Measurements from ENCODE around the gene PRDX4. TPM values are rescaled to one million over a fixed set of nuclear protein-coding genes. Genes with fewer than 3 reads are reported as not detected.
"Not testable (repeated sequence)": the region's sequence is repeated elsewhere in the genome, so short reads cannot be mapped to it uniquely, and the experiment has no call there.

PRDX4 gene
- total RNA-seq, 1 experiment from 2014 or later, result 276 TPM

DNA sequence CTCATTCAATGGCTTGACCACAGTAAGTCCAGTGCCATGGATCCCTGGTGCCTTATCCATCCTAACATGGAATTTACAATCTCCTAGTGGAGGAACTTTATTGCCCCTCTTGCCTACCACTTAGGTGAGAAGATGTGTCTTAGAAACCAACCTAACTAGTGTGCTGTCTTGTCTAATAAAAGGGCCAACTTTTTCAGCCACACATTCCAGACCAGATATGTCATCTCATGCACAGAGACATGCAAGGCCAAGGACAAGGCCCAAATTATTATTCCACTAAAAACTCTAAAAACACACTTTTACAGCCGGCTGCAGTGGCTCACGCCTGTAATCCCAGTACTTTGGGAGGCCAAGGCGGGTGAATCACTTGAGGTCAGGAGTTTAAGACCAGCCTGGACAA is 10.6 kb upstream of the PRDX4 start:
- Histone ChIP-seq H3K27me3 (ENCODE audit: low read length) (no peaks in the 10 kb centered on the region; the same call in 1 of the 2 replicates), H3K4me1 (ENCODE audit: insufficient read depth, low read length) (no peaks in the 10 kb centered on the region), H3K4me2 (ENCODE audit: low read length) (no peak overlapping the region), H3K9ac (ENCODE audit: low read length) (no peak overlapping the region), H3F3A (ENCODE audit: low read length, unreplicated experiment) (no peaks in the 10 kb centered on the region), H4K20me1 (ENCODE audit: low read length) (no peaks in the 10 kb centered on the region), H2AFZ (ENCODE audit: low read length) (no peak overlapping the region), H3K36me3 (ENCODE audit: low read depth, low read length) (no peaks in the 10 kb centered on the region), H3K4me3 (ENCODE audit: low read length) (no peak overlapping the region), H3K27ac (ENCODE audit: low read length) (no peak overlapping the region), H3K9me3 (ENCODE audit: low read length) (no peaks in the 10 kb centered on the region), H3K9me2 (replicated peaks; ENCODE audit: low read length) (no peaks in the 10 kb centered on the region), H3K79me2 (ENCODE audit: low read length) (no peaks in the 10 kb centered on the region)
- TF ChIP-seq, protein P1, sequence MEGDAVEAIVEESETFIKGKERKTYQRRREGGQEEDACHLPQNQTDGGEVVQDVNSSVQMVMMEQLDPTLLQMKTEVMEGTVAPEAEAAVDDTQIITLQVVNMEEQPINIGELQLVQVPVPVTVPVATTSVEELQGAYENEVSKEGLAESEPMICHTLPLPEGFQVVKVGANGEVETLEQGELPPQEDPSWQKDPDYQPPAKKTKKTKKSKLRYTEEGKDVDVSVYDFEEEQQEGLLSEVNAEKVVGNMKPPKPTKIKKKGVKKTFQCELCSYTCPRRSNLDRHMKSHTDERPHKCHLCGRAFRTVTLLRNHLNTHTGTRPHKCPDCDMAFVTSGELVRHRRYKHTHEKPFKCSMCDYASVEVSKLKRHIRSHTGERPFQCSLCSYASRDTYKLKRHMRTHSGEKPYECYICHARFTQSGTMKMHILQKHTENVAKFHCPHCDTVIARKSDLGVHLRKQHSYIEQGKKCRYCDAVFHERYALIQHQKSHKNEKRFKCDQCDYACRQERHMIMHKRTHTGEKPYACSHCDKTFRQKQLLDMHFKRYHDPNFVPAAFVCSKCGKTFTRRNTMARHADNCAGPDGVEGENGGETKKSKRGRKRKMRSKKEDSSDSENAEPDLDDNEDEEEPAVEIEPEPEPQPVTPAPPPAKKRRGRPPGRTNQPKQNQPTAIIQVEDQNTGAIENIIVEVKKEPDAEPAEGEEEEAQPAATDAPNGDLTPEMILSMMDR (conservative IDR thresholded peaks at IDR 0.05; ENCODE audit: low read depth, low read length), result no peak
- TF ChIP-seq EZH2 (IDR thresholded peaks at IDR 0.05; ENCODE audit: low read length, unreplicated experiment) (no peak), EZH2phosphoT487 (IDR thresholded peaks at IDR 0.05; ENCODE audit: borderline replicate concordance, low read length) (no peak)
- intact Hi-C loops (cut with micrococcal nuclease), result no loop called here
- DNase-seq, result peak; percentile 24
- no peak for ATAC-seq
- BruUV-seq (replicated peaks), result no TSS peak
- ChIA-PET POLR2A (ENCODE audit: unreplicated experiment) (no interaction called here), CTCF (no interaction called here)

DNA sequence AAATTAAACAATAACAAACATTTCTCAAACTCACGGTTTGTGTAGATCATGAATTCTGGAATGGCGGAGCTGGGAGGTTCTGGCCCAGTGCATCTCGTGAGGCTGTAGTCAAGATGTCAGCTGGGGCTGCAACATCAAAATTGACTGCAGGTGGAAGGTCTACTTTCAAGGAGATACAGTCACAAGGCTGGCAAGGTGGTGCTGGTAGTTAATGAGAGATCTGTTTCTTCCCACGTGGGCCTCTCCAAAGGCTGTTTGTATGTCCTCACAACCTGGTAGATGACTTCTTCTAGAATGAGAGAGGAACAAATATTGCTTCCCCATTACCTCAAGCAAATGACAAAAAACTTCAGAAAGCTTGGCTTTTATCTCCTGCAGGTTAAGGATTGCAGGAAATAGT is 8.0 kb upstream of the PRDX4 start:
- Histone ChIP-seq H3K4me3 (ENCODE audit: low read length) (no peak overlapping the region), H3K9ac (ENCODE audit: low read length) (no peak overlapping the region), H3K27me3 (ENCODE audit: low read length) (no peaks in the 10 kb centered on the region), H2AFZ (ENCODE audit: low read length) (no peak overlapping the region), H3F3A (ENCODE audit: low read length, unreplicated experiment) (no peaks in the 10 kb centered on the region), H3K9me2 (replicated peaks; ENCODE audit: low read length) (no peaks in the 10 kb centered on the region), H3K4me1 (ENCODE audit: insufficient read depth, low read length) (no peaks in the 10 kb centered on the region), H3K4me2 (ENCODE audit: low read length) (no peak overlapping the region), H4K20me1 (ENCODE audit: low read length) (no peaks in the 10 kb centered on the region), H3K36me3 (ENCODE audit: low read depth, low read length) (no peaks in the 10 kb centered on the region), H3K9me3 (ENCODE audit: low read length) (no peaks in the 10 kb centered on the region), H3K79me2 (ENCODE audit: low read length) (no peaks in the 10 kb centered on the region), H3K27ac (ENCODE audit: low read length) (no peak overlapping the region)
- ATAC-seq (no peak), DNase-seq (no peak)
- BruUV-seq (replicated peaks), result no TSS peak
- TF ChIP-seq EZH2 (IDR thresholded peaks at IDR 0.05; ENCODE audit: low read length, unreplicated experiment) (no peak), EZH2phosphoT487 (IDR thresholded peaks at IDR 0.05; ENCODE audit: borderline replicate concordance, low read length) (no peak)
- TF ChIP-seq, protein P1 (conservative IDR thresholded peaks at IDR 0.05; ENCODE audit: low read depth, low read length), result no peak
- intact Hi-C loops (cut with micrococcal nuclease), result no loop called here
- ChIA-PET POLR2A (ENCODE audit: unreplicated experiment) (no interaction called here), CTCF (no interaction called here)

DNA sequence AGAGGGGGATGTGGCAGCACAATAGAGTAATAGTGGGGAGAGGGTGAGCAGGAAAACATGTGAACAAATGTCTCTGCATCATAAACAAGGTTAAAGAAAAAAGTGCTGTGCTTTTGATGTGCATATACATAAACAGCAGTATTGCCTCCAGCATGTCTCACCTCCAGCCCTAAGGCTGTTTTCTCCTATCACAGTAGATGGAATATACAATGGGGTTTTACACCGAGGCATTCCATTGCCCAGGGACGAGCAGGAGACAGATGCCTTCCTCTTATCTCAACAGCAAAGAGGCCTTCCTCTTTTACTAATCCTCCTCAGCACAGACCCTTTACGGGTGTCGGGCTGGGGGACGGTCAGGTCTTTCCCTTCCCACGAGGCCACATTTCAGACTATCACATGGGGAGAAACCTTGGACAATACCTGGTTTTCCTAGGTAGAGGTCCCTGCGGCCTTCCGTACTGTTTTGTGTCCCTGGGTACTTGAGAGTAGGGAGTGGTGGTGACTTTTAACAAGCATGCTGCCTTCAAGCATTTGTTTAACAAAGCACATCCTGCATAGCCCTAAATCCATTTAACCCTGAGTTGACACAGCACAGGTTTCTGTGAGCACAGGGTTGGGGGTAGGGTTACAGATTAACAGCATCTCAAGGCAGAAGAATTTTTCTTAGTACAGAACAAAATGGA is 7.1 kb upstream of the PRDX4 start:
- ATAC-seq, result not testable (repeated sequence)

More for the DNA sequence above, 7.1 kb upstream of the PRDX4 start:
- intact Hi-C loops (cut with micrococcal nuclease), result loop anchor here (10.0 kb wide), 1 partner anchor 1035 kb away; the partner anchor contains the start of gene POLA1
- H3K27me3 ChIP-seq (ENCODE audit: low read length); H3K9ac ChIP-seq (ENCODE audit: low read length); H3K27ac ChIP-seq (ENCODE audit: low read length); BruUV-seq (replicated peaks); H3K79me2 ChIP-seq (ENCODE audit: low read length); DNase-seq; CTCF ChIA-PET; H3K4me3 ChIP-seq (ENCODE audit: low read length); H3K4me1 ChIP-seq (ENCODE audit: insufficient read depth, low read length); H3K36me3 ChIP-seq (ENCODE audit: low read depth, low read length); H3K9me3 ChIP-seq (ENCODE audit: low read length); H3K4me2 ChIP-seq (ENCODE audit: low read length); H3F3A ChIP-seq (ENCODE audit: low read length, unreplicated experiment); H3K9me2 ChIP-seq (replicated peaks; ENCODE audit: low read length); POLR2A ChIA-PET (ENCODE audit: unreplicated experiment); H2AFZ ChIP-seq (ENCODE audit: low read length); H4K20me1 ChIP-seq (ENCODE audit: low read length): not testable (repeated sequence)
